ENCODE results near the gene XPOT.

Gene XPOT

DNA sequence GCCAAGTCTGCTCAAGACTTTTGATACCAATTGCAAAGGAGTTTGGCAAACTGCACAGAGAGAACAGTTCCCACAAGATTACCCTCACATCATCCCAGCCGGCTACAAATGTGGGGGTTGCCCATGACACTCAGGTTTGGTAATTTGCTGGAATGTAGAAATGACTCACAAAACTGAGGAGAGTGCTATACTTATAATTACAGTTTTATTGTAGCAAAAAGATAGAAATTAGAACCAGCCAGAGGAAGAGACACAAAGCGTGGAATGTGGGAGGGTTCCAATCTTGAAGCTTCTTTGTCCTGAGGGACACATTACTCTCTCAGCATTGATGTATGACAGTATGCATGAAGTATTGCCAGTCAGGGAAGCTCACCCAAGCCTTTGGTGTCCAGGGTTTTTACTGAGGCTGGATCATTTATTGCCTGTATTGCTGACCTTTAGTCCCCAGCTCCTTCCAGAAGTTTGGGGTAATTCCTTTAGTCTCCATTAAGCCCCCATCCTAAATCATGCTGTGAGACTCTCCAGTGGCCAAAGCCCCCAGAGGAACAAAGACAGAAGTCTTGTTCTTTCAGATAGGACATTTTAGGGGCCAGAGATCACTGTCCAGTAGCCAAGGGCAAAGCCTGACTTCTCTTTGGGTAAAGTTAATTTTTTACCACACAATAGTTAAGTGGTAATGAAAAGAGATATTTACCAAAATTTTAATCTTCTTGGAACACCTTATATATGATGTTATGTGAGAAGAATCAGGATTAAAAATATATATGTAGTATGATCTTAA is 57.6 kb downstream of the XPOT start:
- no peak for DNase-seq (ENCODE audit: low read depth in 2 of 2, low spot score in 1 of 2)

DNA sequence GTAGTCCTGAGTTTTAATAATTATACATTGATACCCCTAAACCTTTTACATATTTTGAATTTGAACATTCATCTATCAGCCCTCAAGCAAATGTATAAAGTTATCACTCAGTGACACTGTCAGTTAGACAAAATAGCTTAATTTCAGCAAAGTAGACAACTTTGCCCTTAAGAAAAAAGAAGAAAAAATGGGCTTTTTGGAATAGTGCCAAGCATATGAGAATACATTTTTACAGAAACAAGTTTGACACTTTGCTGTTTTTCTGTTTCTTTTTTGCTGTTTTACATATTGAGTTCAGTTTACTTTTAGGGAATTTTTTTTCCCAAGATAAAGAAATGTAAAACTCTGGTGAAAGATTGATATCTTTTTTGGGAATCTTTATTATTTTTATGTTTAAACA is 62.0 kb downstream of the XPOT start:
- DNase-seq (ENCODE audit: low read depth in 2 of 2, low spot score in 1 of 2), result no peak

- DNase-seq (ENCODE audit: low read depth in 2 of 2, low spot score in 1 of 2), result no peak
Observed at GRCh38 chr12:64468966-64469365, 64.8 kb downstream of the XPOT start.

GRCh38 chr12:64469455-64470142 is 65.4 kb downstream of the XPOT start:
- DNase-seq (ENCODE audit: low read depth in 2 of 2, low spot score in 1 of 2), result no peak

DNA sequence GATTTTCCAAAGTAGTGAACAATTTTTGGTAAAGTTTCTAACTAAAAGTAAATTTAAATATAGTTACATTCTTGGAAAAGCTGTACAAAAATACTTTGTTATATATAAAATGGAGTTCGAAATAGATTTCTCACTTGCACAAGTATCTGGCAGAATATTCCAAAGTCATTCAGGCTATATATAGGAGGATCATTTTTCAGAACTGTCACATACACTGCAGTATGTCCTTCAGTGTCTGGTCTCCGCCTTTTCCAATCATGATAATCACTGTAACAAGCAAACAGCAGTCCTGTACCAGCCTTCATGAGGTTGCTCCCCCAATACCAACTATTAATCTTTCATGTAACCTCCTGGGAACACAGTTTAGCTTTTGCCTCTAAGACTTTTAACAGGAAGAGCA is 66.3 kb downstream of the XPOT start:
- no peak for DNase-seq (ENCODE audit: low read depth in 2 of 2, low spot score in 1 of 2)

DNA sequence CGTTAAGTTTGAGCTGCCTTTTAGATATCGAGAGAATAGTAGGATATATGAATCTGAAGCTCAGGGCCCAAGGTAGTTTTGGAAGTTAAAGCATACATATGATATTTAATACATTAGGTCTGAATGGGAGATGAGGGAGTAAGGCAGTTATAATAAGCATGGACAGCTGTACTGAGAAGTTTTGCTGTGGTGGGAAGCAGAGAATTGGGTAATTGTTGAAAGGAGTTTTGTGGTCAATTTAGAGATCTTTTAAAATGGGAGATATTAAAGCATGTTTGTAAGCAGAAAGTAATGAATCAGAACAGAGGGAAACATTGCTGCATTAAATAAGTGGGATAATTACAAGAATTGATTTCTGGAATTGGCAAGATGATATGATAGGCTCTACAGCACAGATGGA is 69.0 kb downstream of the XPOT start:
- no peak for DNase-seq (ENCODE audit: low read depth in 2 of 2, low spot score in 1 of 2)

DNA sequence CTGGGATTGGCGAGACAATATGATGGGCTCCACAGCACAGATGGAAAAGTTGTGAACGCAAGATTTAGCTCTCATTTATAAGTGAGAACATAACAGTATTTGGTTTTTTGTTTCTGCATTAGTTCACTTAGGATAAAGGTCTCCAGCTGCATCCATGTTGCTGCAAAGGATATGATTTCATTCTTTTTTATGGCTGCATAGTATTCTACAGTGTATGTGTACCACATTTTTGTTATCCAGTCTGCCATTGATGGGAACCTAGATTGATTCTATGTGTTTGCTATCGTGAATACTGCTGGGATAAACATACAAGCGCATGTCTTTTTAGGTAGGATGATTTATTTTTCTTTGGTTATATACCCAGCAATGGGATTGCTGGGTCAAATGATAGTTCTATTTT is 71.3 kb downstream of the XPOT start:
- DNase-seq (ENCODE audit: low read depth in 2 of 2, low spot score in 1 of 2), result no peak

DNA sequence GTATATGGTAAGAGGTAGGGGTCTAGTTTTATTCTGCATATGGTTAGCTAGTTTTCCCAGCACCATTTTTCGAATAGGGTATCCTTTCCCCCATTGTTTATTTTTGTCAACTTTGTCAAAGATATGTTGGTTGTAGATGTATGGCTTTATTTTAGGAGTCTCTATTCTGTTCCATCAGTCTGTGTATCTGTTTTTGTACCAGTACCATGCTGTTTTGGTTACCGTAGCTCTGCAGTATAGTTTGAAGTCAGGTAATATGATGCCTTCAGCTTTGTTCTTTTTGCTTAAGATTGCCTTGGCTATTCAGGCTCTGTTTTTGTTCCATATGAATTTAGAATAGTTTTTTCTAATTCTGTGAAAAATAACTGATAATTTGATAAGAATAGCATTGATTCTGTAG is 72.7 kb downstream of the XPOT start:
- no peak for DNase-seq (ENCODE audit: low read depth in 2 of 2, low spot score in 1 of 2)

DNA sequence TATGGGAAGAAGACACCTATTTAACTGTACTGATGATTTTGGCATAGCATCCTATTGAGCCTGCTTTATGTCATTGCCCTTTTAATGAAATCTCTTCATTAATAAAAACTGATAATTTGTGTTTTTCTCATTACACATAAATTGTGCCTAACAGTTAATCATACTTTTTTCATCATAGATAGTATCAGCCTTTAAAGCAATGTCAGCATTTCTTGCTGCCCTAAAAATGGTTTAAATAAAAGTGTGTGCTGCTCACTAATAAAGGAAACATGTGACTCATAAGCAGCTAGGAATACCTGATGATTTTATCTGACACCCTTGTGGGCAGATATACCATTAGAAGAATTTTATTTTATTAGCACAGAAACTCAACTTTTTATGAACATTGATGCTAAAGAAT is 74.5 kb downstream of the XPOT start:
- DNase-seq (ENCODE audit: low read depth in 2 of 2, low spot score in 1 of 2), result no peak

GRCh38 chr12:64480148-64480547 is 76.0 kb downstream of the XPOT start:
- DNase-seq (ENCODE audit: low read depth in 2 of 2, low spot score in 1 of 2), result no peak

DNA sequence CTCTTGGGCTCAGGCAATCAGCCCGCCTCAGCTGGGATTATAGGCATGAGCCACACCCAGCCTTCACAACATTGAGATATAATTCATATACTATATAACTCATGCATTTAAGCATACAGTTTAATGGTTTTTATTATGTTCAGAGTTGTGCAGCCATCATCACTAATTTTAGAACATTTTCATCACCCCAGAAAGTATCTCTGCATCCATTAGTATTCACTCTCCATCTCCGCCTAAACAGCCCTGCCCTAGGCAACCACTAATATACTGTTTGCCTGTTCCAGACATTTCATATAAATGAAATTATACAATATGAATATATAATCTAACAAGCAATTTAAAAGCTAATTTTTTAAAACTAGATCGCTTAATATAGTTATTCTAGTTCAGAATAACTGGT is 82.5 kb downstream of the XPOT start:
- no peak for DNase-seq (ENCODE audit: low read depth in 2 of 2, low spot score in 1 of 2)

DNA sequence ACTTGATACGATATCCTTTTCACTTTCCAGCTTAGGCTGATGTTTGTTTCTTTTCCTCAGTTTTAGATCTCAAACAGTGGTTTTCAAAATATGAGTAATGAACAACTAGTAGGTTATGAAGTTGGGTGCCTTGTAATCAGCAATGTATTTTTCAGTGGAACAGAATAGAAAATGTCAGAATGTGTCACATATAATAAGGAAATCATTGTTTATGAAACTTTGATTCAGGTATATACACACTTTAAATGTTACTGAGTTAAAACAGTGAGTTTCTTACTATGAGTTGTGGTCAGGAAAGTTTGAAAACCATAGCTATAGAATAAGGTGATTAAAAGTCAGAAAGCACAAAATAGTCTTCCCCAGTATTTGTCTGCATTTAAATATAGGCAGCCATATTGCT is 87.5 kb downstream of the XPOT start:
- DNase-seq (ENCODE audit: low read depth in 2 of 2, low spot score in 1 of 2), result no peak

DNA sequence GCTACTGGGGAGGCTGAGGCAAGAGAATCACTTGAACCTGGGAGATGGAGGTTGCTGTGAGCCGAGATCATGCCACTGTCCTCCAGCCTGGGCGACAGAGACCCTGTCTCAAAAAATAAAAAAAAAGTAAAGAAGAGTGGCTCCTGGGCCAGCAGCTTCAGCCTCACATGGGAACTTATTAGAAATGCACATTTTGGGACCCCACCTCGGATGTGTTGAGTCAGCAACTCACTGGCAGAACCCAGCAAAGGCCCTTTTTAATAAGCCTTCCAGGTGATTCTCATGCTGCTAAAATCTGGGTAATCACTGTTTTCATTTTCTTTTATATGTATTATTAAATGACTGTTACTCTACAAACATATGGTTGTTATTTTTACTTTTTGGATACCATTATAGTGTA is 89.3 kb downstream of the XPOT start:
- no peak for DNase-seq (ENCODE audit: low read depth in 2 of 2, low spot score in 1 of 2)

DNA sequence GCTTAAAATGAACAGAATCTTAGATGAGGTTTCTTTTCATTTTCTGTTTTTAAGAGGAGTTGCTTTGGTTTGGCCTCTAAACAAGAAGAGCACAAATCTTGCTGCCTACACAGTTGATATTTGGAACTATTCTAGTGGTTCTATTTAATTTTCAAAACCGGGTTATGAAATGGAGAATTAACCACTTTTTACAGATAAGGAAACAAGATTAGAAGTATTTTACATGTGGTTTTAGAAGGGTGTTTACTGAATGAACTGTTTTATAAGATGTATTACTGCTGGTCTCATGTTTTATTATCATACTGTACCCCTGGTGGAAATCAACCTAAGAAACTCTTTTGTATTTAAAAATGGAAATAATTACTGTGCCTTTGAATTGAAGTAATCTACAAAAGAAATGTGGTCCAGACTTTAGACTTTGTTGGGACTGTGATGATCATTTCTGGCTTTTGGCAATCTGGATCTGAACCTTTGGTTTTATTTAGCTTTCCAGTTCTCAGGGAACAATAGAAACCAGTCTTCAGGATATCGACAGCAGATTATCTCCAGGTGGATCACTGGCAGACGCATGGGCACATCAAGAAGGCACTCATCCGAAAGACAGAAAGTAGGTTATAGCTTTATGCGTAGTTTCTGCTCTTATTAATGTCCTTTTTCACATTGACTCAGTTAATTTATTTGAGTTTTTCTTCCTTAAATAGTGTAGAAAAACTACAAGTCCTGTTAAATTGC is 91.0 kb downstream of the XPOT start:
- no peak for DNase-seq (ENCODE audit: low read depth in 2 of 2, low spot score in 1 of 2)

DNA sequence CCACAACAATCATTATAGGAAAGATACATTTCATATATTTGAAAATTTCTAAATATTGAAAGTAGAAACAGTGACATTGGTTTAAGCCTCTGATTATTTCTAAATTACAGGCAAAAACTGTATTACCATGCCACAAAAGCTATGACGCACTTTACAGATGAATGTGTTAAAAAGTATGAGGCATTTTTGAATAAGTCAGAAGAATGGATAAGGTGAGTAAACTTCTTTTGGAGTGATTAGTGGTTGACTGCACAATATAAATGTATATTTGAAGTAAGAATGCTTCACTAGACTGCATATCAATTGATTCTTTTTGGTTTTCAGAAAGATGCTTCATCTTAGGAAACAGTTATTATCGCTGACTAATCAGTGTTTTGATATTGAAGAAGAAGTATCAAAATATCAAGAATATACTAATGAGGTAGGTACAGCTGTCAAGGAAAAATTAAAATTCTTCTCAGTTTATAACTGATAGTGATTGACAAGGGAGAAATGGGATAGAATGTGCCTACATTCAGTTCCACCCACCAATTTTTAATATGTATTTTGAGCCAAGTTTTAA is 92.7 kb downstream of the XPOT start:
- DNase-seq (ENCODE audit: low read depth in 2 of 2, low spot score in 1 of 2), result no peak

DNA sequence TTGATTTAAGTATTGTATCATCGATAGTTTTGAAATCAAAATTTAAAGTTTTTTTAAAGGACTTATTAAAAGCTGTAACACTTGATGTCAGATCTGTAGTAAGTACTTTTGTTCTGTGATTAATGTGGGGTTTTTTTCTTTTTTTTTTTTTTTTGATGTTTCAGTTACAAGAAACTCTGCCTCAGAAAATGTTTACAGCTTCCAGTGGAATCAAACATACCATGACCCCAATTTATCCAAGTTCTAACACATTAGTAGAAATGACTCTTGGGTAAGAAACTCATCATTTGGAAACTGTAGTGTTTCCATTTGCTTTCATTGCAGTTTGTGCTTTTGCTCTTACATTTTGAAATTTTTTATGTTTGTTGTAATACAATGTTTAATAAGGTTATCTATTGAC is 93.3 kb downstream of the XPOT start:
- no peak for DNase-seq (ENCODE audit: low read depth in 2 of 2, low spot score in 1 of 2)

GRCh38 chr12:64497903-64498302 is 93.7 kb downstream of the XPOT start:
- no peak for DNase-seq (ENCODE audit: low read depth in 2 of 2, low spot score in 1 of 2)

DNA sequence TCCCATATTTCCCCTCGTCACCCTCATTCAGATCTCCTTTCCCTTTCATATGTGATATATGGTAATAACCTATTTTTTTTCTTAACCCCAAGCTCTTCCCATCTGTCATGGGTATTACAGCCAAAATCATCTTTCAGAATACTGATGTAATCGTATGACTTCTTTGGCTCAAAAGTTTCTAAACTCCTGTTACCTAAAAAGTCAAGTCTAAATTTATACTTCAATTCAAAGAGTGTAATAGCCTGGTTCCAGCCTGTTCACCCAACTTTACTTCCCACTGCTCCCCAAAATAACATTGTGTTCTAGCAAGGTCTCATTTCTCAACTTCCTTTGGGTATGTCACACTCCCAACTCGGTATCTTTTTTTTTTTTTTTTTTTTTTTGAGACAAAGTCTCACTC is 96.2 kb downstream of the XPOT start:
- no peak for DNase-seq (ENCODE audit: low read depth in 2 of 2, low spot score in 1 of 2)

Measured in stimulated activated CD8-positive, alpha-beta memory T cell treated with anti-CD3 and anti-CD28 coated beads, Interleukin-4, amount 100 ng/mL, for 4 hours (primary cell).